Liver (tissue), 9 donors: Measurements from ENCODE around the gene DST. TPM values are rescaled to one million over a fixed set of nuclear protein-coding genes. Genes with fewer than 3 reads are reported as not detected.

ENCODE experiments used
- DNase-seq: peaks from one replicate; pipeline ENCODE4 v3.0.0-alpha.2; 2017; ENCODE audit warnings: low spot score
- H3K27ac ChIP-seq, 2 donors: one replicate each; pipeline ENCODE4 v1.7.0; 2013; ENCODE audit warnings: inconsistent platforms in 2 of 2, low read length in 2 of 2, control low read depth in 1 of 2, low read depth in 1 of 2, mild to moderate bottlenecking in 1 of 2
- H3K27me3 ChIP-seq, 4 donors: one replicate each; pipeline versions ENCODE4 v1.6.1 to v1.7.0; 2013; ENCODE audit warnings: low read length in 3 of 4, inconsistent platforms in 1 of 4, mild to moderate bottlenecking in 1 of 4, moderate library complexity in 1 of 4; ENCODE audit not compliant: control insufficient read depth in 4 of 4, insufficient read depth in 4 of 4
- H3K36me3 ChIP-seq, 4 donors: one replicate each; pipeline versions ENCODE4 v1.6.1 to v1.7.0; 2013; ENCODE audit warnings: low read length in 3 of 4, mild to moderate bottlenecking in 3 of 4, low read depth in 1 of 4, moderate library complexity in 1 of 4; ENCODE audit not compliant: control insufficient read depth in 4 of 4, insufficient read depth in 3 of 4
- H3K4me1 ChIP-seq, 4 donors: one replicate each; pipeline versions ENCODE4 v1.6.1 to v1.7.0; 2013; ENCODE audit warnings: low read length in 3 of 4, mild to moderate bottlenecking in 3 of 4, moderate library complexity in 1 of 4; ENCODE audit not compliant: control insufficient read depth in 4 of 4, insufficient read depth in 4 of 4
- H3K4me3 ChIP-seq, 3 donors: one replicate each; pipeline versions ENCODE4 v1.6.1 to v1.7.0; 2013; ENCODE audit warnings: low read length in 3 of 3, control low read depth in 1 of 3, low read depth in 1 of 3, mild to moderate bottlenecking in 1 of 3
- H3K9ac ChIP-seq, 2 donors: one replicate each; pipeline ENCODE4 v1.7.0; 2013; ENCODE audit warnings: low read length in 2 of 2, mild to moderate bottlenecking in 2 of 2, moderate library complexity in 2 of 2, control low read depth in 1 of 2, low read depth in 1 of 2
- H3K9me3 ChIP-seq, 4 donors: one replicate each; pipeline versions ENCODE4 v1.6.1 to v1.7.0; 2013; ENCODE audit warnings: low read length in 3 of 4; ENCODE audit not compliant: control insufficient read depth in 4 of 4
- EGR1 ChIP-seq, 2 donors: IDR thresholded peaks; 2 replicates each; pipeline ENCODE4 v1.6.1; 2016 to 2018; ENCODE audit warnings: antibody characterized with exemption in 2 of 2, low read depth in 2 of 2
- FOXA1 ChIP-seq: IDR thresholded peaks from 2 replicates; pipeline ENCODE4 v1.6.1; 2016; ENCODE audit warnings: antibody characterized with exemption
- FOXA2 ChIP-seq: IDR thresholded peaks from 2 replicates; pipeline ENCODE4 v1.6.1; 2016; ENCODE audit warnings: antibody characterized with exemption
- GABPA ChIP-seq, 2 donors: IDR thresholded peaks in 1 of 2; conservative IDR thresholded peaks in 1 of 2; 2 replicates each; pipeline ENCODE4 v1.6.1; 2016; ENCODE audit warnings: antibody characterized with exemption in 2 of 2, mild to moderate bottlenecking in 1 of 2, moderate library complexity in 1 of 2
- HNF4A ChIP-seq, 2 donors: conservative IDR thresholded peaks; 2 replicates each; pipeline ENCODE4 v1.6.1; 2016; ENCODE audit warnings: antibody characterized with exemption in 2 of 2, mild to moderate bottlenecking in 2 of 2
- HNF4G ChIP-seq: IDR thresholded peaks from 2 replicates; pipeline ENCODE4 v1.6.1; 2016; ENCODE audit warnings: antibody characterized with exemption
- JUND ChIP-seq, 2 donors: IDR thresholded peaks; 2 replicates each; pipeline ENCODE4 v1.6.1; 2016; ENCODE audit warnings: antibody characterized with exemption in 2 of 2
- NR2F2 ChIP-seq: IDR thresholded peaks from 2 replicates; pipeline ENCODE4 v1.6.1; 2016; ENCODE audit warnings: antibody characterized with exemption
- RAD21 ChIP-seq, 2 donors: IDR thresholded peaks; 2 replicates each; pipeline ENCODE4 v1.6.1; 2016; ENCODE audit warnings: antibody characterized with exemption in 2 of 2, mild to moderate bottlenecking in 2 of 2
- RXRA ChIP-seq, 2 donors: IDR thresholded peaks; 2 replicates each; pipeline ENCODE4 v1.6.1; 2017 to 2018; ENCODE audit warnings: antibody characterized with exemption in 2 of 2, mild to moderate bottlenecking in 1 of 2
- SP1 ChIP-seq: IDR thresholded peaks from 2 replicates; pipeline ENCODE4 v1.6.1; 2018; ENCODE audit warnings: antibody characterized with exemption, mild to moderate bottlenecking
- TAF1 ChIP-seq: conservative IDR thresholded peaks from 2 replicates; pipeline ENCODE4 v1.6.1; 2016; ENCODE audit warnings: antibody characterized with exemption, mild to moderate bottlenecking
- YY1 ChIP-seq: IDR thresholded peaks from 2 replicates; pipeline ENCODE4 v1.6.1; 2016; ENCODE audit warnings: antibody characterized with exemption, mild to moderate bottlenecking
- WGBS: extraction: QIAGEN DNeasy Blood & Tissue Kit; methylation state at CpG from one replicate; pipeline ENCODE4 v1.1.7; 2013; 5-methylcytosine and 5-hydroxymethylcytosine counted together
- polyA plus RNA-seq, 2 donors: library from polyadenylated mRNA; stranded (reverse) in 1 of 2; unstranded in 1 of 2; fragments of 200-250 nt in 1 of 2; fragments of >200 nt in 1 of 2; fragmentation: Nextera tagmentation in 1 of 2; extraction: Ambion mirVana in 1 of 2; gene quantifications; one replicate each; pipeline versions ENCODE4 v1.2.1 to v1.2.3, GENCODE V29; 2013 to 2015
- total RNA-seq, 2 donors: library from RNA; depleted of rRNA; stranded (reverse); fragments of >200 nt; gene quantifications; one replicate each; pipeline ENCODE4 v1.2.3, GENCODE V29; 2014
- TF ChIP-seq, protein P1 (sequence below): IDR thresholded peaks from 2 replicates; pipeline ENCODE4 v1.6.1; 2016; ENCODE audit warnings: antibody characterized with exemption
- TF ChIP-seq, protein P2 (sequence below): IDR thresholded peaks from 2 replicates; pipeline ENCODE4 v1.6.1; 2016; ENCODE audit warnings: antibody characterized with exemption
- TF ChIP-seq, protein P3 (sequence below): fragments of 150-350 bp; IDR thresholded peaks from 2 replicates; pipeline ENCODE4 v1.5.1; 2017; ENCODE audit warnings: improper control_type of control experiment, low read depth, low read length; ENCODE audit not compliant: missing input control
- TF ChIP-seq, protein P4 (sequence below): IDR thresholded peaks from 2 replicates; pipeline ENCODE4 v1.6.1; 2016; ENCODE audit warnings: antibody characterized with exemption
- TF ChIP-seq, protein P5 (sequence below): IDR thresholded peaks from 2 replicates; pipeline ENCODE4 v1.6.1; 2016; ENCODE audit warnings: antibody characterized with exemption, mild to moderate bottlenecking
- donor health status: healthy.
- donor health status: healthy.
- donor health status: healthy.
- donor health status: healthy.
- donor health status: healthy.

DST gene
- total and polyA plus RNA-seq, 4 donors, result 30.5 to 234 (median 86.7) TPM

DNA sequence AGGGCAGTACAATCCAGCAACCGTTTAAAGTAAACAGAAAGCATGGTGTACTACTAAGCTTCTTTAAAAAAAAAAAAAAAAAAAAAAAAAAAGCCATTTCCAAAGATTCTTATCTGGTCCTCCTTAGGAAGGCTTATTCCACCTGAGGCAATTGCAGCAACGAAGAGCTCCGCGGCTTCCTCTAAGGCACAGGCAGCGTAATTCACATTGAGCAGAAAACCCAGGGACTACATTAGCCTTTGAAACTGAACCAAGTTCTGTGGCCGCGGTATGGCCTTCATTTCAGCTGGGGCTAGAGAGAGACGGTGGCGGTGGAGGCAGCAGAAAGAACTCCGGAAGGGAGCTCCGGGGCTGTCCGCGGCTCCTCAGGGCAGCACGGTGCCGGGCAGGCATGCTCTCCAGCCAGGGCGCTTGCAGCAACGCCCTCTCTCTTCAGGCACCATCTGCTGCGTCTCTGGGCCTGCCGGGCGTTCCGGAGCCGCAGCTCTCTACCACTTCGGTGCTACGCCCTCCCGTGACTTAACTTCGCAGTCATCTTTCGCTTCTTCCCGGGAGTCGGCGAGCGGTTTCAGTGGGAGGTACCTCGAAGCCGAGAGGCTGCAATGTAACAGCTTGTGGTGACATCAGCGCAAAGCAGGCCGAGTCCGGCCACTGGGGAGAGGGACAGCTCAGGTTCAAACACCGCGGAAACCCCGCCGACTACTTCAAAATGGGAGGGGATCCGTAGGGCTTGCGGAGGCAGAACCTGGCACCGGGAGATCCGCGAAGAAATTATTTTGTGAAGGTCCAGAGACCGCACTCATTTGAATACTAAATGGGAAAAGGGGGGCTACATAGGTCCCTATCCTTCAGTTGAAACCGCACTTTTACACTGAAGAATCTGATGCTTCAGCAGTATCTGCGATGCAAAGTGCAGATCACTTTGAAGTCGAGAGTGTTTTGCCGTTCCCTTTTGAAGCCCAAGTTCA is 100.0 kb downstream of the DST start:
- Histone ChIP-seq H3K4me3 (peak overlapping the region; percentile 57 to 82 (median 68)), H3K27me3 (no peaks in the 10 kb centered on the region), H3K9me3 (no peaks in the 10 kb centered on the region), H3K27ac (peak overlapping the region; percentile 89), H3K9ac (peak overlapping the region; percentile 84 to 87), H3K4me1 (peaks cover 4 to 37% (median 19%) of the 10 kb centered on the region in 4 donors), H3K36me3 (no peaks in the 10 kb centered on the region)
- whole genome bisulfite sequencing, result under 1% methylated on average over 50 of the region's 50 CpGs
- peak; percentile 81 for DNase-seq
- TF ChIP-seq FOXA1, result no peak
- TF ChIP-seq, protein P1, sequence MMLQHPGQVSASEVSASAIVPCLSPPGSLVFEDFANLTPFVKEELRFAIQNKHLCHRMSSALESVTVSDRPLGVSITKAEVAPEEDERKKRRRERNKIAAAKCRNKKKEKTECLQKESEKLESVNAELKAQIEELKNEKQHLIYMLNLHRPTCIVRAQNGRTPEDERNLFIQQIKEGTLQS, result peak; percentile 75
- TF ChIP-seq, protein P2, sequence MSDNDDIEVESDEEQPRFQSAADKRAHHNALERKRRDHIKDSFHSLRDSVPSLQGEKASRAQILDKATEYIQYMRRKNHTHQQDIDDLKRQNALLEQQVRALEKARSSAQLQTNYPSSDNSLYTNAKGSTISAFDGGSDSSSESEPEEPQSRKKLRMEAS, result no peak
- TF ChIP-seq JUND (IDR thresholded peaks at IDR 0.05), result peak; percentile 66 to 74
- TF ChIP-seq NR2F2, result peak; percentile 8
- peak; percentile 95 for TF ChIP-seq YY1
- TF ChIP-seq TAF1, result peak; percentile 80
- TF ChIP-seq GABPA (IDR thresholded peaks at IDR 0.05 in 1 of 2, conservative IDR thresholded peaks at IDR 0.05 in 1 of 2), result no peak
- TF ChIP-seq EGR1 (IDR thresholded peaks at IDR 0.05; ENCODE audit: low read depth in 2 of 2), result peak in 1 of 2 donors; percentile 29
- TF ChIP-seq, protein P3, sequence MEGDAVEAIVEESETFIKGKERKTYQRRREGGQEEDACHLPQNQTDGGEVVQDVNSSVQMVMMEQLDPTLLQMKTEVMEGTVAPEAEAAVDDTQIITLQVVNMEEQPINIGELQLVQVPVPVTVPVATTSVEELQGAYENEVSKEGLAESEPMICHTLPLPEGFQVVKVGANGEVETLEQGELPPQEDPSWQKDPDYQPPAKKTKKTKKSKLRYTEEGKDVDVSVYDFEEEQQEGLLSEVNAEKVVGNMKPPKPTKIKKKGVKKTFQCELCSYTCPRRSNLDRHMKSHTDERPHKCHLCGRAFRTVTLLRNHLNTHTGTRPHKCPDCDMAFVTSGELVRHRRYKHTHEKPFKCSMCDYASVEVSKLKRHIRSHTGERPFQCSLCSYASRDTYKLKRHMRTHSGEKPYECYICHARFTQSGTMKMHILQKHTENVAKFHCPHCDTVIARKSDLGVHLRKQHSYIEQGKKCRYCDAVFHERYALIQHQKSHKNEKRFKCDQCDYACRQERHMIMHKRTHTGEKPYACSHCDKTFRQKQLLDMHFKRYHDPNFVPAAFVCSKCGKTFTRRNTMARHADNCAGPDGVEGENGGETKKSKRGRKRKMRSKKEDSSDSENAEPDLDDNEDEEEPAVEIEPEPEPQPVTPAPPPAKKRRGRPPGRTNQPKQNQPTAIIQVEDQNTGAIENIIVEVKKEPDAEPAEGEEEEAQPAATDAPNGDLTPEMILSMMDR, result peak; percentile 25
- peak; percentile 61 for TF ChIP-seq SP1
- no peak for TF ChIP-seq FOXA2
- peak; percentile 53 to 66 for TF ChIP-seq RAD21 (IDR thresholded peaks at IDR 0.05)
- TF ChIP-seq, protein P4, sequence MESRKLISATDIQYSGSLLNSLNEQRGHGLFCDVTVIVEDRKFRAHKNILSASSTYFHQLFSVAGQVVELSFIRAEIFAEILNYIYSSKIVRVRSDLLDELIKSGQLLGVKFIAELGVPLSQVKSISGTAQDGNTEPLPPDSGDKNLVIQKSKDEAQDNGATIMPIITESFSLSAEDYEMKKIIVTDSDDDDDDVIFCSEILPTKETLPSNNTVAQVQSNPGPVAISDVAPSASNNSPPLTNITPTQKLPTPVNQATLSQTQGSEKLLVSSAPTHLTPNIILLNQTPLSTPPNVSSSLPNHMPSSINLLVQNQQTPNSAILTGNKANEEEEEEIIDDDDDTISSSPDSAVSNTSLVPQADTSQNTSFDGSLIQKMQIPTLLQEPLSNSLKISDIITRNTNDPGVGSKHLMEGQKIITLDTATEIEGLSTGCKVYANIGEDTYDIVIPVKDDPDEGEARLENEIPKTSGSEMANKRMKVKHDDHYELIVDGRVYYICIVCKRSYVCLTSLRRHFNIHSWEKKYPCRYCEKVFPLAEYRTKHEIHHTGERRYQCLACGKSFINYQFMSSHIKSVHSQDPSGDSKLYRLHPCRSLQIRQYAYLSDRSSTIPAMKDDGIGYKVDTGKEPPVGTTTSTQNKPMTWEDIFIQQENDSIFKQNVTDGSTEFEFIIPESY, result peak; percentile 38
- peak; percentile 35 to 59 for TF ChIP-seq HNF4A (conservative IDR thresholded peaks at IDR 0.05)
- TF ChIP-seq, protein P5, sequence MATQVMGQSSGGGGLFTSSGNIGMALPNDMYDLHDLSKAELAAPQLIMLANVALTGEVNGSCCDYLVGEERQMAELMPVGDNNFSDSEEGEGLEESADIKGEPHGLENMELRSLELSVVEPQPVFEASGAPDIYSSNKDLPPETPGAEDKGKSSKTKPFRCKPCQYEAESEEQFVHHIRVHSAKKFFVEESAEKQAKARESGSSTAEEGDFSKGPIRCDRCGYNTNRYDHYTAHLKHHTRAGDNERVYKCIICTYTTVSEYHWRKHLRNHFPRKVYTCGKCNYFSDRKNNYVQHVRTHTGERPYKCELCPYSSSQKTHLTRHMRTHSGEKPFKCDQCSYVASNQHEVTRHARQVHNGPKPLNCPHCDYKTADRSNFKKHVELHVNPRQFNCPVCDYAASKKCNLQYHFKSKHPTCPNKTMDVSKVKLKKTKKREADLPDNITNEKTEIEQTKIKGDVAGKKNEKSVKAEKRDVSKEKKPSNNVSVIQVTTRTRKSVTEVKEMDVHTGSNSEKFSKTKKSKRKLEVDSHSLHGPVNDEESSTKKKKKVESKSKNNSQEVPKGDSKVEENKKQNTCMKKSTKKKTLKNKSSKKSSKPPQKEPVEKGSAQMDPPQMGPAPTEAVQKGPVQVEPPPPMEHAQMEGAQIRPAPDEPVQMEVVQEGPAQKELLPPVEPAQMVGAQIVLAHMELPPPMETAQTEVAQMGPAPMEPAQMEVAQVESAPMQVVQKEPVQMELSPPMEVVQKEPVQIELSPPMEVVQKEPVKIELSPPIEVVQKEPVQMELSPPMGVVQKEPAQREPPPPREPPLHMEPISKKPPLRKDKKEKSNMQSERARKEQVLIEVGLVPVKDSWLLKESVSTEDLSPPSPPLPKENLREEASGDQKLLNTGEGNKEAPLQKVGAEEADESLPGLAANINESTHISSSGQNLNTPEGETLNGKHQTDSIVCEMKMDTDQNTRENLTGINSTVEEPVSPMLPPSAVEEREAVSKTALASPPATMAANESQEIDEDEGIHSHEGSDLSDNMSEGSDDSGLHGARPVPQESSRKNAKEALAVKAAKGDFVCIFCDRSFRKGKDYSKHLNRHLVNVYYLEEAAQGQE, result peak; percentile 87
- no peak for TF ChIP-seq HNF4G
- TF ChIP-seq RXRA (IDR thresholded peaks at IDR 0.05), result peak; percentile 56 to 71
